Fibroblast of villous mesenchyme (primary cell): ENCODE results near the gene DOLK. TPM values are rescaled to one million over a fixed set of nuclear protein-coding genes. Genes with fewer than 3 reads are reported as not detected.

Experiments
- DNase-seq: peaks from one replicate; pipeline ENCODE4 v3.0.0-alpha.2; 2010; ENCODE audit warnings: low read depth
- H3K4me3 ChIP-seq: 2 replicates; pipeline ENCODE4 v1.5.1; 2011; ENCODE audit warnings: low read depth, mild to moderate bottlenecking, low read length
- total RNA-seq: library from RNA; depleted of rRNA; stranded (reverse); fragments of >200 nt; gene quantifications from 2 replicates; pipeline ENCODE4 v1.2.3, GENCODE V29; 2012
- TF ChIP-seq, protein P1 (sequence below): IDR thresholded peaks from 2 replicates; pipeline ENCODE4 v1.5.1; 2012; ENCODE audit warnings: low read depth, mild to moderate bottlenecking, low read length; ENCODE audit not compliant: insufficient read depth

DOLK gene
- total RNA-seq, 1 donor: 31.5 TPM

DNA sequence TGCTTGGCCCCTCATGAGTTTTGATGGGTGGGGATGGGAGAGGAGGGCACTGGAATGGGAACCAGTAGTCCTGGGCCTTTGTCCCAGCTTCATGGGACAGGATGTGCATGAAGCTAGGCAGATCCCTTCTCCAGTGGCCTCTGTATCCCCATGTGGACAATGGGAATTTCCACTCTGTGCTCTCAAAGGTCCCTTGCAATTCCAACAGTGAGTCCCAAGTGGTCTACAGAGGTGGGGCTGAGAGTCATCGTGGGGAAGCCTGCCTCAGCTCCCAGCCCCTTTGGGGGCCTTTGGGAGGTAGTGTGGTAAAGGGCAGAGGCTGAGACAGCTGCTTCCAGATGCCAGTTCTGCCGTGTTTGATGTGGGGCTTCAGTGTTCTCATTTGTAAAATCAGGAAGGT, 28.5 kb downstream of the DOLK start:
- no peak overlapping the region for H3K4me3 ChIP-seq
- TF ChIP-seq, protein P1, sequence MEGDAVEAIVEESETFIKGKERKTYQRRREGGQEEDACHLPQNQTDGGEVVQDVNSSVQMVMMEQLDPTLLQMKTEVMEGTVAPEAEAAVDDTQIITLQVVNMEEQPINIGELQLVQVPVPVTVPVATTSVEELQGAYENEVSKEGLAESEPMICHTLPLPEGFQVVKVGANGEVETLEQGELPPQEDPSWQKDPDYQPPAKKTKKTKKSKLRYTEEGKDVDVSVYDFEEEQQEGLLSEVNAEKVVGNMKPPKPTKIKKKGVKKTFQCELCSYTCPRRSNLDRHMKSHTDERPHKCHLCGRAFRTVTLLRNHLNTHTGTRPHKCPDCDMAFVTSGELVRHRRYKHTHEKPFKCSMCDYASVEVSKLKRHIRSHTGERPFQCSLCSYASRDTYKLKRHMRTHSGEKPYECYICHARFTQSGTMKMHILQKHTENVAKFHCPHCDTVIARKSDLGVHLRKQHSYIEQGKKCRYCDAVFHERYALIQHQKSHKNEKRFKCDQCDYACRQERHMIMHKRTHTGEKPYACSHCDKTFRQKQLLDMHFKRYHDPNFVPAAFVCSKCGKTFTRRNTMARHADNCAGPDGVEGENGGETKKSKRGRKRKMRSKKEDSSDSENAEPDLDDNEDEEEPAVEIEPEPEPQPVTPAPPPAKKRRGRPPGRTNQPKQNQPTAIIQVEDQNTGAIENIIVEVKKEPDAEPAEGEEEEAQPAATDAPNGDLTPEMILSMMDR: no peak
- DNase-seq: no peak

- no peak overlapping the region for H3K4me3 ChIP-seq
- peak; percentile 90 for DNase-seq
- TF ChIP-seq, protein P1: no peak
Observed at GRCh38 chr9:128917151-128917849, 30.1 kb downstream of the DOLK start.

GRCh38 chr9:128916745-128917144, 30.7 kb downstream of the DOLK start:
- DNase-seq: no peak
- TF ChIP-seq, protein P1: no peak
- no peak overlapping the region for H3K4me3 ChIP-seq

DNA sequence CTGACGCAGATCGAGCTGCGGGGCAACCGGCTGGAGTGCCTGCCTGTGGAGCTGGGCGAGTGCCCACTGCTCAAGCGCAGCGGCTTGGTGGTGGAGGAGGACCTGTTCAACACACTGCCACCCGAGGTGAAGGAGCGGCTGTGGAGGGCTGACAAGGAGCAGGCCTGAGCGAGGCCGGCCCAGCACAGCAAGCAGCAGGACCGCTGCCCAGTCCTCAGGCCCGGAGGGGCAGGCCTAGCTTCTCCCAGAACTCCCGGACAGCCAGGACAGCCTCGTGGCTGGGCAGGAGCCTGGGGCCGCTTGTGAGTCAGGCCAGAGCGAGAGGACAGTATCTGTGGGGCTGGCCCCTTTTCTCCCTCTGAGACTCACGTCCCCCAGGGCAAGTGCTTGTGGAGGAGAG, 31.2 kb downstream of the DOLK start:
- peak; percentile 44 for DNase-seq

DNA sequence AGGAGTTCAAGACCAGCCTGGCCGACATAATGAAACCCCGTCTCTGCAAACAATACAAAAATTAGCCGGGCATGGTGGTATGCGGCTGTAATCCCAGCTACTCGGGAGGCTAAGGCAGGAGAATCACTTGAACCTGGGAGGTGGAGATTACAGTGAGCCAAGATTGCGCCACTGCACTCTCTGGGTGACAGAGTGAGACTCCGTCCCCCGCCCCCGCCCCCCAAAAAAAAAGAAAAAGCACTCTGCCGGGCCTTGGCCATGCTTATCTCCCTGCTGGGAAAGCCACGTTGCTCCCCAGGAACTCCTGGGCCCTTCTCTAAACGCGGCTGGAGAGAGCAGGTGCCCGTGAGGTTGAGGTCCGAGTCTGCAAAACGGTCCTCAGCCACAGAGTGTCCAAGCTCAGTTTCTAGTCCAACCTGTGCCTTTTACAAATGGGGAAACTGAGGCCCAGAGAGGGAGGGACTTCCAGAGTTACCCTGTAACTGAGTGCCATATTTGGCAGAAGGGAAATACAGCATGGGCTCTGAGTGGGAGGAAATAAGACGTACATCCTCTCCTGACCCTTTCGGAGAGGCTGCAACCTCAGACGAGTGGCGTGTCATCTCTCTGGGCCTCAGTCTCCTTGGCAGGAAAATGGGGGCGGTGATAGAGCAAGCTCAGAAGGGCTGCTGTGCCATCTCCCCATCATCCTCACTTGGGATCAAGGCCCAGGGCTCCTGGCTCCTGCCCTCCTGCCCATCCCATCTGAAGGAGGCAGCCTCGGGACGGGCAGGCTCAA, 33.2 kb downstream of the DOLK start:
- H3K4me3 ChIP-seq: no peak overlapping the region
- TF ChIP-seq, protein P1: no peak
- DNase-seq: no peak

More for the DNA sequence above, 31.2 kb downstream of the DOLK start:
- H3K4me3 ChIP-seq: no peak overlapping the region
- TF ChIP-seq, protein P1: no peak

DNA sequence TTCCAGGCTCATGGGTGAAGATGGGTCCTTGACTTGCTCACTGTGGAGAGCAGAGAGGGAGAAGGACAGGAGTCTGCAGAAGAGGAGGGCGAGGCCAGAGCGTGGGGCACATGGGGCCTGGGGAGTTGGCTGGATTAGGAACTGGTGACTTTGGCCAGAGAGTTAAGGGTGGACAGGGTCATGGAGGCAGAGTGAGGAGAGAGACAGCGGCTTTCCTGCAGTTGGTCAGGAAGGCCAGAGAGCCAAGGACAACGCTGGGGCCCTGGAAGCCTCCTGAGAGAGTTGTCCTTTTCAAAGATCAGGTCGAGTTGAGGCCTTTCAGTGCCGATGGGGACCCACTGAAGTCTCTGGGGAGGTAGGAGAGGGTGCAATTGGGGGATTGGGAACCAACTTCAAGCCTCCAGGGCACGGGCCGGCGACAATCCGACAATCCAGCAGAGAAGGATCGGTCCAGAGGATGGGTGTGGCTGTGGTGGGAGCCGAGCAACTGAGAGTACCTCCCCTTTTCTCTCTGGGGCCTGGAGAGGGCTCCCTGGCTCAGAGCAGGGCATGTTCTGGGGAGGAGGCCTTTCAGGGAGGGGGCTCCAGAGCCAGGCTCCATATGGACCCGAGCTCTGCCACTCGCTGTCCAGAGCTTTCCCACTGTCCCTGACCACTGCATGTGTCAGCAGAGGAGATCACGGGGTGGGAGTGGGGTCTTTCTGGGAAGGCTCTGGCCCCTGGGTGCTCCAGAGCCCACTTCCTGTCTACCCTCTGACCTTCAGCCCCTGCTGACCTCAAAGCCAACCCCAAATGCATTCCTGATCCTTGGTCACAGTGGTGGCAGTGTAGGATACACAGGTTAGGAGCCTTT, 34.1 kb downstream of the DOLK start:
- no peak overlapping the region for H3K4me3 ChIP-seq
- DNase-seq: no peak
- TF ChIP-seq, protein P1: no peak
